Measurements from ENCODE around the gene SLC47A1. TPM values are rescaled to one million over a fixed set of nuclear protein-coding genes. Genes with fewer than 3 reads are reported as not detected.

SLC47A1 gene
- total and polyA plus RNA-seq, 10 of the 15 experiments (the other 5 are each of a cell fraction or from before 2014, with no cell fraction given) = 0.41 TPM; not detected in 9

DNA sequence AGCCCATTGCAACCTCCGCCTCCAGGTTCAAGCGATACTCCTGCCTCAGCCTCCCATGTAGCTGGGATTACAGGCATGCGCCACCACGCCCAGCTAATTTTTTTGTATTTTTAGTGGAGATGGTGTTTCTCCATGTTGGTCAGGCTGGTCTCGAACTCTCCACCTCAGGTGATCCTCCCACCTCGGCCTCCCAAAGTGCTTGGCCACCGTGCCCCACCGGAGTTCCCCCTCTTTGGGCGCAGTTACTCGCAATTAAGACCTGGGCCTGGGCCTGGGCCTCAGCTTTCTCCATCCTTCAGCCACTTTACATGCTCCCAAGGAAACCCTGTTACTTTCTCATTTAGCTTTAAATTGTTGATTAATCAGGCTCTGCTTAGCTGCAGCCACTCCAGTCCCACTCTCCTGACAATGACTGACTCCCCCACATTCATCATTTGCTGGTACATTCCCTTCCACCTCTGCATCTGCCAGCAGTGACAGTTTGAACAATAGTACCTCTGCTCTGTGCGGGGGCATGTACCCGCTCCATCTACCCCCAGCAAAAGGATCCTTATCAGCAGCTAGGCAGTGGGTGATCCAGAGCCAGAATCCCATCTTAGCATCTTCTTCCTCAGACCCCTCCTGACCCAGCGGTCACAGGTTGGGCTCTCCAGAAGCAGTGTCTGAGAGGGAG lies 47.2 kb upstream of the SLC47A1 start (continued):
- TF ChIP-seq, protein P1, sequence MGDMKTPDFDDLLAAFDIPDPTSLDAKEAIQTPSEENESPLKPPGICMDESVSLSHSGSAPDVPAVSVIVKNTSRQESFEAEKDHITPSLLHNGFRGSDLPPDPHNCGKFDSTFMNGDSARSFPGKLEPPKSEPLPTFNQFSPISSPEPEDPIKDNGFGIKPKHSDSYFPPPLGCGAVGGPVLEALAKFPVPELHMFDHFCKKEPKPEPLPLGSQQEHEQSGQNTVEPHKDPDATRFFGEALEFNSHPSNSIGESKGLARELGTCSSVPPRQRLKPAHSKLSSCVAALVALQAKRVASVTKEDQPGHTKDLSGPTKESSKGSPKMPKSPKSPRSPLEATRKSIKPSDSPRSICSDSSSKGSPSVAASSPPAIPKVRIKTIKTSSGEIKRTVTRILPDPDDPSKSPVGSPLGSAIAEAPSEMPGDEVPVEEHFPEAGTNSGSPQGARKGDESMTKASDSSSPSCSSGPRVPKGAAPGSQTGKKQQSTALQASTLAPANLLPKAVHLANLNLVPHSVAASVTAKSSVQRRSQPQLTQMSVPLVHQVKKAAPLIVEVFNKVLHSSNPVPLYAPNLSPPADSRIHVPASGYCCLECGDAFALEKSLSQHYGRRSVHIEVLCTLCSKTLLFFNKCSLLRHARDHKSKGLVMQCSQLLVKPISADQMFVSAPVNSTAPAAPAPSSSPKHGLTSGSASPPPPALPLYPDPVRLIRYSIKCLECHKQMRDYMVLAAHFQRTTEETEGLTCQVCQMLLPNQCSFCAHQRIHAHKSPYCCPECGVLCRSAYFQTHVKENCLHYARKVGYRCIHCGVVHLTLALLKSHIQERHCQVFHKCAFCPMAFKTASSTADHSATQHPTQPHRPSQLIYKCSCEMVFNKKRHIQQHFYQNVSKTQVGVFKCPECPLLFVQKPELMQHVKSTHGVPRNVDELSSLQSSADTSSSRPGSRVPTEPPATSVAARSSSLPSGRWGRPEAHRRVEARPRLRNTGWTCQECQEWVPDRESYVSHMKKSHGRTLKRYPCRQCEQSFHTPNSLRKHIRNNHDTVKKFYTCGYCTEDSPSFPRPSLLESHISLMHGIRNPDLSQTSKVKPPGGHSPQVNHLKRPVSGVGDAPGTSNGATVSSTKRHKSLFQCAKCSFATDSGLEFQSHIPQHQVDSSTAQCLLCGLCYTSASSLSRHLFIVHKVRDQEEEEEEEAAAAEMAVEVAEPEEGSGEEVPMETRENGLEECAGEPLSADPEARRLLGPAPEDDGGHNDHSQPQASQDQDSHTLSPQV (IDR thresholded peaks at IDR 0.05) = no peak
- TF ChIP-seq, protein P2, sequence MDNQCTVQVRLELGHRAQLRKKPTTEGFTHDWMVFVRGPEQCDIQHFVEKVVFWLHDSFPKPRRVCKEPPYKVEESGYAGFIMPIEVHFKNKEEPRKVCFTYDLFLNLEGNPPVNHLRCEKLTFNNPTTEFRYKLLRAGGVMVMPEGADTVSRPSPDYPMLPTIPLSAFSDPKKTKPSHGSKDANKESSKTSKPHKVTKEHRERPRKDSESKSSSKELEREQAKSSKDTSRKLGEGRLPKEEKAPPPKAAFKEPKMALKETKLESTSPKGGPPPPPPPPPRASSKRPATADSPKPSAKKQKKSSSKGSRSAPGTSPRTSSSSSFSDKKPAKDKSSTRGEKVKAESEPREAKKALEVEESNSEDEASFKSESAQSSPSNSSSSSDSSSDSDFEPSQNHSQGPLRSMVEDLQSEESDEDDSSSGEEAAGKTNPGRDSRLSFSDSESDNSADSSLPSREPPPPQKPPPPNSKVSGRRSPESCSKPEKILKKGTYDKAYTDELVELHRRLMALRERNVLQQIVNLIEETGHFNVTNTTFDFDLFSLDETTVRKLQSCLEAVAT (IDR thresholded peaks at IDR 0.05) = no peak
- TF ChIP-seq, protein P3, sequence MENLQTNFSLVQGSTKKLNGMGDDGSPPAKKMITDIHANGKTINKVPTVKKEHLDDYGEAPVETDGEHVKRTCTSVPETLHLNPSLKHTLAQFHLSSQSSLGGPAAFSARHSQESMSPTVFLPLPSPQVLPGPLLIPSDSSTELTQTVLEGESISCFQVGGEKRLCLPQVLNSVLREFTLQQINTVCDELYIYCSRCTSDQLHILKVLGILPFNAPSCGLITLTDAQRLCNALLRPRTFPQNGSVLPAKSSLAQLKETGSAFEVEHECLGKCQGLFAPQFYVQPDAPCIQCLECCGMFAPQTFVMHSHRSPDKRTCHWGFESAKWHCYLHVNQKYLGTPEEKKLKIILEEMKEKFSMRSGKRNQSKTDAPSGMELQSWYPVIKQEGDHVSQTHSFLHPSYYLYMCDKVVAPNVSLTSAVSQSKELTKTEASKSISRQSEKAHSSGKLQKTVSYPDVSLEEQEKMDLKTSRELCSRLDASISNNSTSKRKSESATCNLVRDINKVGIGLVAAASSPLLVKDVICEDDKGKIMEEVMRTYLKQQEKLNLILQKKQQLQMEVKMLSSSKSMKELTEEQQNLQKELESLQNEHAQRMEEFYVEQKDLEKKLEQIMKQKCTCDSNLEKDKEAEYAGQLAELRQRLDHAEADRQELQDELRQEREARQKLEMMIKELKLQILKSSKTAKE (IDR thresholded peaks at IDR 0.05; ENCODE audit: low read depth, poor library complexity, severe bottlenecking) = no peak
- TF ChIP-seq IRF4 (IDR thresholded peaks at IDR 0.05; ENCODE audit: low read depth, low read length) (no peak), EED (IDR thresholded peaks at IDR 0.05; ENCODE audit: low read depth) (no peak), ZNF217 (IDR thresholded peaks at IDR 0.05) (no peak), CBFB (IDR thresholded peaks at IDR 0.05; ENCODE audit: low read depth) (no peak), TCF12 (IDR thresholded peaks at IDR 0.05; ENCODE audit: low read depth, low read length) (no peak), IRF5 (IDR thresholded peaks at IDR 0.05; ENCODE audit: borderline replicate concordance) (no peak)
- TF ChIP-seq, protein P4, sequence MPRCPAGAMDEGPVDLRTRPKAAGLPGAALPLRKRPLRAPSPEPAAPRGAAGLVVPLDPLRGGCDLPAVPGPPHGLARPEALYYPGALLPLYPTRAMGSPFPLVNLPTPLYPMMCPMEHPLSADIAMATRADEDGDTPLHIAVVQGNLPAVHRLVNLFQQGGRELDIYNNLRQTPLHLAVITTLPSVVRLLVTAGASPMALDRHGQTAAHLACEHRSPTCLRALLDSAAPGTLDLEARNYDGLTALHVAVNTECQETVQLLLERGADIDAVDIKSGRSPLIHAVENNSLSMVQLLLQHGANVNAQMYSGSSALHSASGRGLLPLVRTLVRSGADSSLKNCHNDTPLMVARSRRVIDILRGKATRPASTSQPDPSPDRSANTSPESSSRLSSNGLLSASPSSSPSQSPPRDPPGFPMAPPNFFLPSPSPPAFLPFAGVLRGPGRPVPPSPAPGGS (IDR thresholded peaks at IDR 0.05; ENCODE audit: borderline replicate concordance, insufficient read depth, low read depth, low read length, poor library complexity, severe bottlenecking) = no peak

Measured in GM12878 (cell line).